ENCODE data around the gene HDGFL3. TPM values are rescaled to one million over a fixed set of nuclear protein-coding genes. Genes with fewer than 3 reads are reported as not detected.
"Not testable (repeated sequence)": the region's sequence is repeated elsewhere in the genome, so short reads cannot be mapped to it uniquely, and the experiment has no call there.

The HDGFL3 gene
- polyA plus RNA-seq, 1 donor: 30.4 TPM

DNA sequence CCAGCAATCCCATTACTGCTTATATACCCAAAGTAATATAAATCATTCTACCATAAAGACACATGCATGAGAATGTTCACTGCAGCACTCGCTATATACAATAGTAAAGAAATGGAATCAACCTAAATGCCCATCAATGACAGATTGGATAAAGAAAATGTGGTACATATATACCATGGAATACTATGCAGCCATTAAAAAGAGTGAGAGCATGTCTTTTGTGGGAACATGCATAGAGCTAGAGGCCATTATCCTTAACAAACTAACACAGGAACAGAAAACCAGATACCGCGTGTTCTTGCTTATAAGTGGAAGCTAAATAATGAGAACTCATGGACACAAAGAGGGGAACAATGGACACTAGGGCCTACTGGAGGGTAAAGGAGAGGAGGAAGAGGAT, 65.5 kb downstream of the HDGFL3 start:
- H3K4me1 ChIP-seq (ENCODE audit: control insufficient read depth, insufficient read depth, low read length); DNase-seq; H3K27ac ChIP-seq (ENCODE audit: low read length); H3K4me3 ChIP-seq (ENCODE audit: low read length); H3K27me3 ChIP-seq (ENCODE audit: control insufficient read depth, insufficient read depth, low read length); H3K9me3 ChIP-seq (ENCODE audit: control insufficient read depth, low read depth, low read length); H3K36me3 ChIP-seq (ENCODE audit: control insufficient read depth, insufficient read depth, low read length): not testable (repeated sequence)
- 100% methylated on average over 2 of the region's 3 CpGs for WGBS (ENCODE audit: insufficient coverage, low lambda C conversion rate)

DNA sequence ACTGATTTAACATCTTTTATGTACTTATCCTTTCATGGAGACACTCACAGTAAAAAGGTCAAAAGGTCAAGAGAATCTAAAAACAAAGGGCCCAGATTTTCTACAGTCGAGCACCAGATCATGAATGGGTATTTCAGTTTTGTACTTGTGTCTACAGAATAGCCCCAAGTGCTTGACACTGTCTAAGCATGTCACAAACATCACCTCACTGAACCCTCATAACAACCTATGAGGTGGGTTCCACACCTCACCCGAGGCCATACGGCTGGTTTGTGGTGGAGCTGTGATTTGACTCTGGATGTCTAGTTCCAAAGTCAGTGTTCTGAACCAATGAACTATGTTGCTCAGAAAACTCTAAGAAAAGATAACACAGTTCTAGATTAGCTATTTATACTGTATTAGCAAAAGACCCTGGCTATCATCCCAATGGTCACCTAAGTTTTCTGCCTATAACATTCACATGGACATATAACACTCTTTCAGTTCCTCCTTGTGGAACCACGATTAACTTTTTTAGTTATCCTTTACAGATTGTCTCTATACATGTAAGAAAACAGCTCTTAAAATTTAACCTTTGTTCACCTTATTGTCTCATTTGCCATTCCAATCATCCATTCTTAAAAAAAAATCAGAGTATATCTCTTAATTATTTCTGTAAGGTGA, 74.6 kb downstream of the HDGFL3 start:
- WGBS (ENCODE audit: insufficient coverage, low lambda C conversion rate): 100% methylated on average over 1 of the region's 4 CpGs
- H3K36me3 ChIP-seq (ENCODE audit: control insufficient read depth, insufficient read depth, low read length): no peaks in the 10 kb centered on the region

DNA sequence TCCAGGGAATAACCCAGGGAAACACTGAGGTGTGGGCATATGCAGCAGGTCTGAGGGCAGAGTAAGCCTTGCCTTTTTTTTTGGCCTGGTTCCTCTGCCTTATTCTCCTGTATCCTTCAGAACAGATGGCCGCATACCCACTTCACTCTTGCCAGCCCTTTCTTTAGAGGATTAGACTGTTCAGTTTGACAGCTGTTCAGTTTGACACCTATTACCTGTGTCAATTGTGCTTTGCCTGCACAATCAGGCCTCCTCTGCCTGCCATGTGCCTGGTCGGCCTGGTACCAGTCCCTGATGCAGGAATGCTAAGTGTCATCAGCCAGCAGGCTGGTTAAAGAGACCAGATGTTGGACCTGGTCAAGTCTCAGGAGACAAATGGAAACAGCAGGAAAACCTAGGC, 77.8 kb downstream of the HDGFL3 start:
- no peak overlapping the region for H3K4me3 ChIP-seq (ENCODE audit: low read length)
- no peaks in the 10 kb centered on the region for H3K4me1 ChIP-seq (ENCODE audit: control insufficient read depth, insufficient read depth, low read length)
- H3K36me3 ChIP-seq (ENCODE audit: control insufficient read depth, insufficient read depth, low read length): no peaks in the 10 kb centered on the region
- no CpG with 5 or more reads among the region's 2 CpGs for WGBS (ENCODE audit: insufficient coverage, low lambda C conversion rate)
- no peaks in the 10 kb centered on the region for H3K9me3 ChIP-seq (ENCODE audit: control insufficient read depth, low read depth, low read length)
- DNase-seq: no peak
- H3K27me3 ChIP-seq (ENCODE audit: control insufficient read depth, insufficient read depth, low read length): no peaks in the 10 kb centered on the region
- H3K27ac ChIP-seq (ENCODE audit: low read length): no peak overlapping the region

More for the DNA sequence above, 74.6 kb downstream of the HDGFL3 start:
- no peak overlapping the region for H3K27ac ChIP-seq (ENCODE audit: low read length)
- DNase-seq: no peak
- H3K4me1 ChIP-seq (ENCODE audit: control insufficient read depth, insufficient read depth, low read length): no peaks in the 10 kb centered on the region
- H3K4me3 ChIP-seq (ENCODE audit: low read length): no peak overlapping the region
- no peaks in the 10 kb centered on the region for H3K27me3 ChIP-seq (ENCODE audit: control insufficient read depth, insufficient read depth, low read length)
- no peaks in the 10 kb centered on the region for H3K9me3 ChIP-seq (ENCODE audit: control insufficient read depth, low read depth, low read length)

DNA sequence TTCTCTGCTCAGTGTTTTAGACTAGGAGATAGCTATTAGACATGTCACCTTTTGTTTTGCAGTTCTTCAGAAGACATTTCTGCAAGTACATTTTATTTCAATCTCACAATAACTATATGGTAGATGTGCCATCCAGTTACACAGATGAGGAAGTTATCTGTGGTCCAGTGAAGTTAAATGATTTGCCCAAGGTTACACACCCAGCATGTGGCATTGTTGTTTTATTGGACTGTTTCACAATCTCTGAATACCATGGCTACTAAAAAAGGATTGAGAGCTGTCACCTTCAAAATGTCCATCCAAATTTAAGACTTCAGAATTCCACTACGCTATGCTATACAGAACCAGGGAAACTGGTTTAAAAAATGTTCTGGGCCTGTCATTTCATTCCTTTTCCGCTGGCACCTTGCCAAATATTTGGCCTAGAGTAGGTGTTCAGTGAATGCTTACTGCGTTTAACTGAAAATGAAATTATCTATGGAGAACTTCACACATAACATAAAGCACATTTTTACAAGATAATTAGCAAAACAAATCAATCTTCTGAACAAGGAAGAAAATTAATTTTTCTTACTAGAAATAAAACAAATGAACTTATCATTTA, 80.0 kb downstream of the HDGFL3 start:
- Histone ChIP-seq H3K4me1 (ENCODE audit: control insufficient read depth, insufficient read depth, low read length) (no peaks in the 10 kb centered on the region), H3K4me3 (ENCODE audit: low read length) (no peak overlapping the region), H3K9me3 (ENCODE audit: control insufficient read depth, low read depth, low read length) (no peaks in the 10 kb centered on the region), H3K27me3 (ENCODE audit: control insufficient read depth, insufficient read depth, low read length) (no peaks in the 10 kb centered on the region), H3K36me3 (ENCODE audit: control insufficient read depth, insufficient read depth, low read length) (no peaks in the 10 kb centered on the region), H3K27ac (ENCODE audit: low read length) (no peak overlapping the region)
- WGBS (ENCODE audit: insufficient coverage, low lambda C conversion rate): no CpG with 5 or more reads among the region's 3 CpGs
- DNase-seq: no peak

DNA sequence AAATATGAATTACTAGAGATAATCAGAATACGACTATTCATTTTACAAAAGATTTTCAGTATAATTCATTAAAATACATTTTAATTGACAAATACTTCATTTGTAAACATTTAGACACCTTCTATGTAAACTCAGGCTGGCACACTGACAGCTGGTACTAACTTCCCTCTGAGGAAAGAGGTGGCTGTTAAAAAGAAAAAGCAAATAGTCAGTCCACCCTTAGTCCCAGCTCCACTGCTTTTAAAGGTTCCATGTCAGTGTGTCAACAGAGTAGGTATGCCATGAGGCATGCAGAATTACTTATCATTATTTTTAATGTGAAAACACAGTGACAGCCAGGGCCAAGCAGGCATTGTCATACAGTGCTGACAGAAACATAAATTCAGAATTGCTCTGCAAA, 84.1 kb downstream of the HDGFL3 start:
- H3K4me3 ChIP-seq (ENCODE audit: low read length): no peak overlapping the region
- DNase-seq: no peak
- no peak overlapping the region for H3K27ac ChIP-seq (ENCODE audit: low read length)
- H3K4me1 ChIP-seq (ENCODE audit: control insufficient read depth, insufficient read depth, low read length): no peaks in the 10 kb centered on the region
- no peaks in the 10 kb centered on the region for H3K9me3 ChIP-seq (ENCODE audit: control insufficient read depth, low read depth, low read length)
- H3K36me3 ChIP-seq (ENCODE audit: control insufficient read depth, insufficient read depth, low read length): no peaks in the 10 kb centered on the region
- WGBS (ENCODE audit: insufficient coverage, low lambda C conversion rate): 100% methylated on average over 1 of the region's 1 CpG
- H3K27me3 ChIP-seq (ENCODE audit: control insufficient read depth, insufficient read depth, low read length): no peaks in the 10 kb centered on the region

DNA sequence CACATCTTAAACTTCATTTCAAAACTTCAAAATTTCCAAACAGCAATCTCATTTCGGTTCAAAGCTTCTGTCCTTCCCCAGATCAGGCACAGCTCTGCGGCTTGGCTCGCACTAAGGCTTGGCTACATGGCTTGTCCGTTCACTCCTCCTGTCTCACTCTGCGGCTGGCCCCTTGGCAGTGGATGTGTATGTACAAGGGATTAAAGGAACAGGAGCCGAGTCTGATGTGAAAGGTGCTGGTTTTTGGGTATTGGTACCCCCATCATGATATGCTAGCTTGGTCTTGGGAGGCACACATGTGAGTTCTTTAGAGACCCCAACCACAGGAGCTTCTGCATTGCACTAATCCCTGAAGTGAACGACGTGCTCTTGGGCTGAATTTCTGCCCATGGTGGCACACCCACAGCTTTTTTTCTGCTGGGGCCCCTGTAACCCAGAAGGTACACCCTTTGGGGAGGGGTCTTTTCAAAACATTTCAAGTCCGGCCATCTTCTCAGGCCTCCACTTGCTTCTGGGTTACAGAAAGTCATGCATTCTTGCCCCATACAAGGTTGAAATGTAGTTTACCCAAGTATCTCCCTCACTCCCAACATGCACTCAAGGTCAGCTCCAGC, 87.5 kb downstream of the HDGFL3 start:
- Histone ChIP-seq H3K4me1 (ENCODE audit: control insufficient read depth, insufficient read depth, low read length) (no peaks in the 10 kb centered on the region), H3K4me3 (ENCODE audit: low read length) (no peak overlapping the region), H3K27ac (ENCODE audit: low read length) (no peak overlapping the region), H3K9me3 (ENCODE audit: control insufficient read depth, low read depth, low read length) (no peaks in the 10 kb centered on the region), H3K27me3 (ENCODE audit: control insufficient read depth, insufficient read depth, low read length) (no peaks in the 10 kb centered on the region), H3K36me3 (ENCODE audit: control insufficient read depth, insufficient read depth, low read length) (no peaks in the 10 kb centered on the region)
- no peak for DNase-seq
- no CpG with 5 or more reads among the region's 9 CpGs for WGBS (ENCODE audit: insufficient coverage, low lambda C conversion rate)

DNA sequence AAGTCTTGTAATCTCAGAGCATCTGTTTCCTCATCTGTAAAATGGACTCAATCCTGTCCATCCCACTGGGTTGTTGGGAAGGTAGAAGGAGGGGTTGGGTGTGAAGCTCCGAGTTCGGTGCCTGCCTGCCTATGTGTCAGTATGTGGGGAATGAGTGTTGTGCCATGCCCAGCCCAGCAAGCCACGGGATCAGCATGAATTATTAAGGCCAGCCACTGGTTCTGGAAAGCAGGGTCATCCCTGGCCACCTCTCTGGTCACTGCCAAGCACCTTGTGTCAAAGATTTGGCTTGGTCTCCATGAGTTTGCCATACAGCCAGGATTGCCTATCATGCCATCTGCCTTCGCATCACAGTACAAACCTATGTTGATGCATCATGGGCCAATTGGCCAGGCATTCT, 88.7 kb downstream of the HDGFL3 start:
- Histone ChIP-seq H3K4me3 (ENCODE audit: low read length) (no peak overlapping the region), H3K4me1 (ENCODE audit: control insufficient read depth, insufficient read depth, low read length) (no peaks in the 10 kb centered on the region), H3K36me3 (ENCODE audit: control insufficient read depth, insufficient read depth, low read length) (no peaks in the 10 kb centered on the region), H3K27ac (ENCODE audit: low read length) (no peak overlapping the region), H3K27me3 (ENCODE audit: control insufficient read depth, insufficient read depth, low read length) (no peaks in the 10 kb centered on the region), H3K9me3 (ENCODE audit: control insufficient read depth, low read depth, low read length) (no peaks in the 10 kb centered on the region)
- WGBS (ENCODE audit: insufficient coverage, low lambda C conversion rate): no CpG with 5 or more reads among the region's 4 CpGs
- no peak for DNase-seq

DNA sequence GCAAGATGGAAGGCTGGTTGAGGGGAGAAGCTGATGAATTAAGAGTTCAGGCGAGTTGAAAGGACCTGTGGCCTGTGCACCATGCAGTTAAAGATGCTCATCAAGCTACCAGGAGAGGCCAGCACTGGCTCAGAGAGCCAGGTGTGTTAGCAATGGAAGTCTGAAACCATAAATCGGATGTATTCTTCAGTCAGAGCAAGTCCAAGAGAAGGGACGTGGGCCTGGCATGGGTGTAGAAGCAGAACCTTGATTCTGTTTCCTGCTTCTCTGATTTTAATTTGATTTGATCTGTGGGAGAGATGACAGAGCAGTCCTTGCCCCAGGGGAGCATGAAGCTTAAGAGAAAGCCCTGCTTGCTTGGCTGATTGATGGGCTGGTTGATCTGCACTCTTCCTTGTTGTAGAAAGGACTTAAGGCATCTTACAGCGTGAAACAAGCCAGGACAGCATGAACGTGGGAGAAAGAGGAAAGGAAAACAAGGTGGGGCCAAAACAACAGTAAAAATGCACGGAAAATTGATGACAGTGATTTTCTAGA, 89.3 kb downstream of the HDGFL3 start:
- DNase-seq: no peak
- no peaks in the 10 kb centered on the region for H3K27me3 ChIP-seq (ENCODE audit: control insufficient read depth, insufficient read depth, low read length)
- H3K27ac ChIP-seq (ENCODE audit: low read length): no peak overlapping the region
- 93% methylated on average over 2 of the region's 6 CpGs for WGBS (ENCODE audit: insufficient coverage, low lambda C conversion rate)
- no peaks in the 10 kb centered on the region for H3K4me1 ChIP-seq (ENCODE audit: control insufficient read depth, insufficient read depth, low read length)
- no peaks in the 10 kb centered on the region for H3K9me3 ChIP-seq (ENCODE audit: control insufficient read depth, low read depth, low read length)
- H3K4me3 ChIP-seq (ENCODE audit: low read length): no peak overlapping the region
- H3K36me3 ChIP-seq (ENCODE audit: control insufficient read depth, insufficient read depth, low read length): no peaks in the 10 kb centered on the region

DNA sequence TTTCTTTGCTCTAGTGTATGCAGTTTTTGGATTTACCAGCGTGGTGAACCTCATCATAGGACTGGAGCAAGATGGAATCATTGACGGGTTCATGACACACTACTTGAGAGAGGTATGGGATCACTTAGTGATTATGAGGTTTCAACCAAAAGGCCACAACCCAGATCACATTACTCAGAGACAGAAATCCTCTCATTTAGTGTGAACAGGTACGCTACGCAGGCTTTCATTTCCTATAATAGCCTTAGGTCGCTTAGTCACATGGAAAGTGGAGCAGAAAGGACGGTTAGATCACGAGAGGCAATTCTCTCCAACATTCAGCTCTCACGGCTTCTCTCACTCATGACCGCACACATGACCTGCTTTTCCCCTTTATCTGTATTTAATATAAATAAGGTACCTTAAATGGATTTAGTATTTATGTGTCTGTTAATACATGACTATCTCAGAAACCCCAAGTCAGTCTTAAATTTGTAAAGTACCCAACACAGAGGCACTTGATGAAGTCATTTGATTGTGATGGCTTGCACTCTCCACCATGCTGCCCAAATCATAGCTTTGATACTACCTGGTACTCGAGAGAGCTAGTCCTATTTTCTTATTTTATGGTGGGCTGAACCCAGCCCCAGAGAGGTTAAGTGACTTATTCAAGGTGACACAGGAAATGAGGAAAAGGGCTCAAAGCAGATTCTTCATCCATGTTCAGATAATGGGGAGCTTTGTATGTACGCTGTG, 91.6 kb downstream of the HDGFL3 start:
- H3K4me3 ChIP-seq (ENCODE audit: low read length): no peak overlapping the region
- H3K9me3 ChIP-seq (ENCODE audit: control insufficient read depth, low read depth, low read length): no peaks in the 10 kb centered on the region
- H3K4me1 ChIP-seq (ENCODE audit: control insufficient read depth, insufficient read depth, low read length): no peaks in the 10 kb centered on the region
- no peaks in the 10 kb centered on the region for H3K36me3 ChIP-seq (ENCODE audit: control insufficient read depth, insufficient read depth, low read length)
- H3K27me3 ChIP-seq (ENCODE audit: control insufficient read depth, insufficient read depth, low read length): no peaks in the 10 kb centered on the region
- 100% methylated on average over 1 of the region's 11 CpGs for WGBS (ENCODE audit: insufficient coverage, low lambda C conversion rate)
- H3K27ac ChIP-seq (ENCODE audit: low read length): no peak overlapping the region
- DNase-seq: no peak

DNA sequence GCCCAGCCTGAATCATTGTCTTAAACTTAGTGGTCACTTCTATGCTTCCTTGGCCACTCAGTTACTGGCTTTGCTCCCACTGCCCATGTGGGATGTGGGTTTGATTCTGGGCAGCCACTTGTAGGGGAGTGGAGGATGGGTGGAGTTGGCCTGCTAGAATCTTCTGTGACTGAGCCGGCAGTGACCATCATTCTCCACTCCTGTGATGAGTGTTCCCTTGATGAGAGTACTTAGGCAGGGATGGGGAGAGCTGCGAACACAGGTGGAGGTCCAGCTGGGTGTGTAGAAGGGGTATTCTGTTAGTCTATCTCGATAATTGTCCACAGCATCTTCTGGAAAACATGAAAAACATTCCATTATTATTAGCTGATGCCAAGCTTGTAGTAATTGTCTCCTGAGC, 92.2 kb downstream of the HDGFL3 start:
- no peaks in the 10 kb centered on the region for H3K36me3 ChIP-seq (ENCODE audit: control insufficient read depth, insufficient read depth, low read length)

More for the DNA sequence above, 92.2 kb downstream of the HDGFL3 start:
- peaks cover under 1% of the 10 kb centered on the region for H3K27me3 ChIP-seq (ENCODE audit: control insufficient read depth, insufficient read depth, low read length)
- no peaks in the 10 kb centered on the region for H3K9me3 ChIP-seq (ENCODE audit: control insufficient read depth, low read depth, low read length)
- H3K27ac ChIP-seq (ENCODE audit: low read length): no peak overlapping the region
- DNase-seq: no peak
- no peak overlapping the region for H3K4me3 ChIP-seq (ENCODE audit: low read length)
- H3K4me1 ChIP-seq (ENCODE audit: control insufficient read depth, insufficient read depth, low read length): no peaks in the 10 kb centered on the region
- WGBS (ENCODE audit: insufficient coverage, low lambda C conversion rate): 100% methylated on average over 1 of the region's 3 CpGs

Measured in large intestine (tissue), 3 donors.